Aorta (tissue), 5 donors: Measurements from ENCODE around the gene CD27. TPM values are rescaled to one million over a fixed set of nuclear protein-coding genes. Genes with fewer than 3 reads are reported as not detected.
A peak's percentile ranks its signal among the peaks of the same experiment; 100 is the strongest.
"Not testable (repeated sequence)": the region's sequence is repeated elsewhere in the genome, so short reads cannot be mapped to it uniquely, and the experiment has no call there.

Source experiments
- ATAC-seq: fragments of 200-7000 bp; cut with Tn5 transposase; one replicate; pipeline ENCODE4 v1.9.1; 2022; ENCODE audit warnings: moderate library complexity; ENCODE audit not compliant: low FRiP score
- DNase-seq, 2 donors: peaks; one replicate each; pipeline ENCODE4 v3.0.0-alpha.2; 2020
- H3K27ac ChIP-seq, 2 donors: one replicate each; pipeline ENCODE4 v1.5.1; 2013; ENCODE audit warnings: low read length in 2 of 2, mild to moderate bottlenecking in 2 of 2, moderate library complexity in 2 of 2, control low read depth in 1 of 2, inconsistent platforms in 1 of 2, low read depth in 1 of 2
- H3K27me3 ChIP-seq, 2 donors: one replicate each; pipeline ENCODE4 v1.6.1; 2013; ENCODE audit warnings: control low read depth in 1 of 2, low read length in 1 of 2, mild to moderate bottlenecking in 1 of 2, moderate library complexity in 1 of 2; ENCODE audit not compliant: insufficient read depth in 2 of 2, control insufficient read depth in 1 of 2
- H3K36me3 ChIP-seq, 2 donors: one replicate each; pipeline ENCODE4 v1.6.1; 2013; ENCODE audit warnings: control low read depth in 1 of 2, low read length in 1 of 2, mild to moderate bottlenecking in 1 of 2; ENCODE audit not compliant: insufficient read depth in 2 of 2, control insufficient read depth in 1 of 2
- H3K4me1 ChIP-seq, 2 donors: one replicate each; pipeline ENCODE4 v1.6.1; 2013; ENCODE audit warnings: low read length in 2 of 2, control low read depth in 1 of 2, mild to moderate bottlenecking in 1 of 2, moderate library complexity in 1 of 2; ENCODE audit not compliant: insufficient read depth in 2 of 2, control insufficient read depth in 1 of 2
- H3K4me3 ChIP-seq, 2 donors: one replicate each; pipeline ENCODE4 v1.5.1; 2013; ENCODE audit warnings: low read length in 2 of 2, control low read depth in 1 of 2, mild to moderate bottlenecking in 1 of 2
- H3K9me3 ChIP-seq: one replicate; pipeline ENCODE4 v1.6.1; 2013; ENCODE audit warnings: mild to moderate bottlenecking, low read length; ENCODE audit not compliant: control insufficient read depth
- WGBS, 2 donors: extraction: QIAGEN DNeasy Blood & Tissue Kit; methylation state at CpG; one replicate each; pipeline ENCODE4 v1.1.7; 2013; 5-methylcytosine and 5-hydroxymethylcytosine counted together
- intact Hi-C, 2 donors: fragments of 100-400 bp; cut with DNase I; formaldehyde crosslinking; loops; one replicate each; pipeline versions ENCODE4 v1.14.2 to v1.15.0; 2022
- polyA plus RNA-seq, 2 donors: library from polyadenylated mRNA; stranded (reverse); fragments of 200-250 nt; gene quantifications; one replicate each; pipeline ENCODE4 v1.2.3, GENCODE V29; 2013
- total RNA-seq, 2 donors: library from RNA; stranded (reverse); fragmentation: NEBNext Ultra II Directional; extraction: Animal tissue kit (Norgen Biotek cat#: 25700); gene quantifications; one replicate each; pipeline ENCODE4 v1.2.1, GENCODE V29; 2021
- donor health status: healthy with polysubstance abuse.
- donor health status: Bipolar disorder and iron deficiency.
- donor health status: DM: no; HTN: no; CAD: no.
- donor health status: DM: no; HTN: no; CAD: no.
- donor health status: DM: yes; HTN: yes; CAD: no.

The CD27 gene
- total and polyA plus RNA-seq, 4 donors, result 0.51 to 1.2 (median 1.1) TPM

DNA sequence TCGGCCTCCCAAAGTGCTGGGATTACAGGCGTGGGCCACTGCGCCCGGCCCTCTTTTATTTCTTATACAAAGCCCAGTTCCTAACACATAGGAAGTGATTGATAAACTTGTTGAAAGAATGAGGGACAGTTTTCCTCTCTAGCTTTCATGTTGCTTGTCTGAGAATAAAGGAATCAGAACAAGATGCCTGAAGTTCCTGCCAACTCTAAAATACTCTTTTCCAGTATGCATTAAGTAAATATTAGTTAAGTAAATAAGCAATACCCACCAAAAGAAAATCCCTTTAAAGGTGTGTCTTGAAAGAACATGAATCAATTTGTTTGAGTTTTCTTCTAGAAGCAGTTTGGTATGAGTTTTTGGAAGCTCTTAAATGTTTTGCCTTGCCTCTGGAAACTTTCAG is 24.4 kb upstream of the CD27 start:
- no peak overlapping the region for H3K27ac ChIP-seq
- WGBS, 2 donors, result 25 to 46% methylated on average over 4 of the region's 4 CpGs
- DNase-seq (no peak), ATAC-seq (no peak)
- H3K36me3 ChIP-seq, result no peaks in the 10 kb centered on the region
- intact Hi-C loops, result loop anchor here (5.0 kb wide), 3 partner anchors 78 to 132 kb away; partner anchors contain the start of gene TNFRSF1A (in 1 of the 2)
- no peaks in the 10 kb centered on the region for H3K27me3 ChIP-seq
- no peaks in the 10 kb centered on the region for H3K4me1 ChIP-seq
- H3K9me3 ChIP-seq, result no peaks in the 10 kb centered on the region
- no peak overlapping the region for H3K4me3 ChIP-seq

DNA sequence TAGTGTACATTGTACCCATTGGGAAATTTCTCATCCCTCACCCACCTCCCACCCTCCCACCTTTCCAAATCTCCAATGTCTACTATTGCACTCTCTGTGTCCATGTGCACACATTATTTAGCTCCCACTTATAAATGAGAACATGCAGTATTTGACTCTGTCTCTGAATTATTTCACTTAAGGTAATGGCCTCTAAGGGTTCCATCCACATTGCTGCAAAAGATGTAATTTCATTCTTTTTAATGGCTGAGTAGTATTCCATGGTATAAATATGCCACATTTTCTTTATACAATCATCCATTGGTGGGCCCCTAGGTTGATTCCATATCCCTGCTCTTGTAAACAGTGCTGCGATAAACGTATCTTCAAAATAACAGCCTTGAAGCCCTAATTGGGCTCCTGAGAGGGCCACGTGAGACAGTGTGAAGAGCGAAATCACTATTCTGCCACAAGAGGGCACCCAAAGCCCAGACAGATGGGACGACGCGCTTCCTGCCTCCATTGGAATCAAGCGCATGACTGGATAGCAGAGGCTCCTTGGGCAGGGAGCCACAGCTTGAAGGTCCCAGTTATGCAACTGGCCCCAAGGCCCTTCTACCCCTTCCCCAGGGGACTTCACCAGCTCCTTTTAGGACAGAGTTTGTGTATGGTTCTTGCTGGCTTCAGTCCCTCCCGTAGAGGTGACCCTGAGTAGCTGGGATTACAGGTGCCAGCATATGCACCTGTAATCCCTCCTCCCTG is 21.3 kb upstream of the CD27 start:
- peak; percentile 96 for ATAC-seq
- intact Hi-C loops, result loop anchor here (1.0 to 5.0 kb wide), 5 partner anchors 41 to 129 kb away; partner anchors contain the start of gene TNFRSF1A (in 1 of the 2)
- H3K9me3 ChIP-seq, result no peaks in the 10 kb centered on the region
- H3K27me3 ChIP-seq, result no peaks in the 10 kb centered on the region
- H3K36me3 ChIP-seq, result no peaks in the 10 kb centered on the region
- H3K4me3 ChIP-seq, result no peak overlapping the region
- DNase-seq, result peak; percentile 90 to 92
- H3K27ac ChIP-seq, result no peak overlapping the region
- no peaks in the 10 kb centered on the region for H3K4me1 ChIP-seq
- 3 to 5% methylated on average over 9 of the region's 9 CpGs for WGBS, 2 donors

DNA sequence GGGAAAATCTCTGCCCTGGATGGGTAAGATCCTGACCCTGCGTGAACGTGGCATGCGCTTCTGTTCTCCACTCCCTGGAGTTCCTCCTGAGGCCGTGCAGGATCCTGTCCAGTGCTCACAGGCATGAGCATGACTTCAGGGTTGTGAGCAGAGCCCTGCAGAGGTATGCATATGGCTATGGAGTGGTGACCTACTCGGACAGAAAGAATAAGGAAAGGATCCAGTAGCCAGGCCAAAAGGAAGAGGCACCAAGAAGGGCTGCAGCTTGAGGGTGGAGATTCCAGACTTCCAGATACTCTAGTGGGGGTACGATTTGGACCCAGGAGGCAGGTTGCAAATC is 20.8 kb upstream of the CD27 start:
- ATAC-seq (peak; percentile 24), DNase-seq (no peak)
- no peaks in the 10 kb centered on the region for H3K4me1 ChIP-seq
- H3K27me3 ChIP-seq, result no peaks in the 10 kb centered on the region
- no peak overlapping the region for H3K4me3 ChIP-seq
- 45% methylated on average over 6 of the region's 6 CpGs for WGBS, 2 donors
- intact Hi-C loops, result loop anchor here (5.0 kb wide), 3 partner anchors 82 to 128 kb away; partner anchors contain the start of gene TNFRSF1A (in 1 of the 2)
- H3K27ac ChIP-seq, result no peak overlapping the region
- no peaks in the 10 kb centered on the region for H3K36me3 ChIP-seq
- H3K9me3 ChIP-seq, result no peaks in the 10 kb centered on the region

GRCh38 chr12:6424866-6425265 is 19.9 kb upstream of the CD27 start:
- ATAC-seq, result no peak
- H3K27me3 ChIP-seq, result no peaks in the 10 kb centered on the region
- peak in 1 of 2 donors; percentile 51 for DNase-seq
- no peaks in the 10 kb centered on the region for H3K9me3 ChIP-seq
- H3K36me3 ChIP-seq, result no peaks in the 10 kb centered on the region
- 77 to 84% methylated on average over 8 of the region's 8 CpGs for WGBS, 2 donors
- no peak overlapping the region for H3K4me3 ChIP-seq
- intact Hi-C loops, result loop anchor here (5.0 kb wide), 3 partner anchors 83 to 127 kb away; partner anchors contain the start of gene TNFRSF1A (in 1 of the 2)
- no peaks in the 10 kb centered on the region for H3K4me1 ChIP-seq
- no peak overlapping the region for H3K27ac ChIP-seq

DNA sequence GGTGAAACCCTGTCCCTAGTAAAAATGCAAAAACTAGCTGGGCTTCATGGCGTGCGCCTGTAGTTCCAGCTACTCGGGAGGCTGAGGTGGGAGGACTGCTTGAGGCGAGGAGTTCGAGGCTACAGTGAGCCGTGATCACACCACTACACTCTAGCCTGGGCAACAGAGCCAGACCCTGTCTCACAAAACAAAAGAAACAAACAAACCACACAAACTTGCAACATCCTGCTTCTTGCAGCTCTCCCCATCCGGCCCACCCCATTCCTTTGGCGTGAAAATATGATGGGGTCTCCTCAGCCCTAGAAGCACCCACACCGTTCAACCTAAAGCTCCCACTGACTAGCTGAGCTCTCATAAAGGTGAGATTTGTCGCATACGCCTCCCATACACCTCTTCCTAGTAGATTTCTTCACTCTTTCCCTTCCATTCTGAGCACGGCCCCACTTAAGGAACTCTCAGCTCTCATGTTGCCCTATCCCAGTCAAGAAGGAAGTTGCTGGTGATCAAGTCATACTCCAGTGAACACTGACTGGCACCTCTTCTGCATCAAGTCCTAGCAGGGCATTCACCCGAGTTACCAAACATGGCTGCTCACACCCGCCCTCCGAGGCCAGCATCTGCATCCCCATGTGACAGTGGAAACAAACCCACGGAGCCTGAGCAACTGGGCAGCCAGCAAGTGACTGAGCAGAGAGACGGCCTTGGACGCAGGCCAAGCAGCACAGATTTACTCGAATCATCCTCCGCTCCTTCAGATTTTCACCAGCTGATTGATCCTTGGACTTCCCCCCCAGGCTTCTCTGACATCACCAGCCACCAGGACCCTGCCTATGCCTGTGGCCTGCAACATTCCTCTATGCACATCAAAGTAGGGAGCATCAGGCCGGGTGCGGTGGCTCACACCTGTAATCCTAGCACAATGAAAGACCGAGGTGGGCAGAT is 18.9 kb upstream of the CD27 start:
- Histone ChIP-seq H3K27me3 (no peaks in the 10 kb centered on the region), H3K36me3 (no peaks in the 10 kb centered on the region), H3K4me1 (peaks cover 0 to 4% of the 10 kb centered on the region in 2 donors), H3K9me3 (no peaks in the 10 kb centered on the region), H3K4me3 (no peak overlapping the region), H3K27ac (no peak overlapping the region)
- peak in 1 of 2 donors; percentile 76 for DNase-seq
- ATAC-seq, result no peak
- intact Hi-C loops, result loop anchor here in 1 of 2 donors (5.0 kb wide), 1 partner anchor 111 kb away; no protein-coding TSS in a partner anchor
- 83 to 86% methylated on average over 23 of the region's 23 CpGs for WGBS, 2 donors

- DNase-seq (peak in 1 of 2 donors; percentile 51), ATAC-seq (no peak)
- intact Hi-C loops, result loop anchor here in 1 of 2 donors (5.0 kb wide), 1 partner anchor 110 kb away; no protein-coding TSS in a partner anchor
- no peak overlapping the region for H3K4me3 ChIP-seq
- no peaks in the 10 kb centered on the region for H3K9me3 ChIP-seq
- H3K36me3 ChIP-seq, result no peaks in the 10 kb centered on the region
- H3K4me1 ChIP-seq, result peaks cover 0 to 4% of the 10 kb centered on the region in 2 donors
- no peak overlapping the region for H3K27ac ChIP-seq
- 81 to 83% methylated on average over 14 of the region's 14 CpGs for WGBS, 2 donors
- H3K27me3 ChIP-seq, result no peaks in the 10 kb centered on the region
Observed at GRCh38 chr12:6426882-6427671, 17.7 kb upstream of the CD27 start.

- not testable (repeated sequence) for ATAC-seq
- DNase-seq, result peak in 1 of 2 donors; percentile 12
Observed at GRCh38 chr12:6427796-6428195, 17.0 kb upstream of the CD27 start.

GRCh38 chr12:6428326-6428725 is 16.4 kb upstream of the CD27 start:
- 85 to 90% methylated on average over 3 of the region's 3 CpGs for WGBS, 2 donors
- Histone ChIP-seq H3K4me1 (peaks cover 0 to 4% of the 10 kb centered on the region in 2 donors), H3K36me3 (no peaks in the 10 kb centered on the region), H3K9me3 (no peaks in the 10 kb centered on the region), H3K27me3 (no peaks in the 10 kb centered on the region), H3K4me3 (no peak overlapping the region), H3K27ac (no peak overlapping the region)
- intact Hi-C loops, result loop anchor here in 1 of 2 donors (5.0 kb wide), 1 partner anchor 109 kb away; no protein-coding TSS in a partner anchor
- no peak for DNase-seq
- no peak for ATAC-seq

More at GRCh38 chr12:6427796-6428195, 17.0 kb upstream of the CD27 start:
- not testable (repeated sequence) for H3K4me3 ChIP-seq, H3K9me3 ChIP-seq, H3K27ac ChIP-seq, H3K4me1 ChIP-seq, H3K27me3 ChIP-seq, H3K36me3 ChIP-seq
- WGBS, 2 donors, result 96 to 97% methylated on average over 10 of the region's 10 CpGs
- intact Hi-C loops, result loop anchor here in 1 of 2 donors (5.0 kb wide), 1 partner anchor 110 kb away; no protein-coding TSS in a partner anchor
